SK-N-SH (cell line): ENCODE results near the gene VPS16.

Experiments
- ELF1 ChIP-seq: IDR thresholded peaks from 2 replicates; pipeline ENCODE4 v1.4.0; 2012
- EZH2phosphoT487 ChIP-seq: fragments of 200-600 bp; sonication (generic); IDR thresholded peaks from 2 replicates; pipeline ENCODE4 v1.6.1; 2017; ENCODE audit warnings: low read depth, mixed run types, mild to moderate bottlenecking, antibody characterized with exemption, moderate library complexity, borderline replicate concordance
- FOSL2 ChIP-seq: IDR thresholded peaks from 2 replicates; pipeline ENCODE4 v1.4.0; 2012; ENCODE audit warnings: low read depth, mild to moderate bottlenecking, moderate library complexity, borderline replicate concordance
- GABPA ChIP-seq: IDR thresholded peaks from 2 replicates; pipeline ENCODE4 v1.4.0; 2012; ENCODE audit warnings: low read depth, mild to moderate bottlenecking
- POLR2AphosphoS5 ChIP-seq: IDR thresholded peaks from 2 replicates; pipeline ENCODE4 v1.6.1; 2012; ENCODE audit warnings: low read depth, low read length
- TF ChIP-seq, protein P1 (sequence below): fragments of 200-600 bp; sonication (generic); IDR thresholded peaks from 2 replicates; pipeline ENCODE4 v1.6.1; 2017; ENCODE audit warnings: antibody characterized with exemption, mild to moderate bottlenecking, moderate library complexity

DNA sequence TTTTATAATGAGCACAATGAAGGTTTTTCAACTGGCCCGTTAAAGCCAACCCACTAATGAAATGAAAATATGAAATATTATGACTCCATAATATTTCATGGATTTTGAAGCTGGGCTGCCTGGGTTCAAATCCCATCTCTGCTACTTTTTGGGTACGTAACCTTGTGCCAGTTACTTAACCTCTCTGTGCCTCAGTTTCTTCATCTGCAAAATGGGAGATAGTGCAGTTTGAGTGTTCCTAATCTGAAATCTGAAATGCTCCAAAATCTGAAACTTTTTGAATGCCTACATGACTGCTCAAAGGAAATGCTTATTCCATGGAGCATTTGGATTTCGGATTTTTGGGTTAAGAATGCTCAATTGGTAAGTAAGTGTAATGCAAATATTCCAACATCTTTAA is 62.3 kb downstream of the VPS16 start:
- TF ChIP-seq, protein P1, sequence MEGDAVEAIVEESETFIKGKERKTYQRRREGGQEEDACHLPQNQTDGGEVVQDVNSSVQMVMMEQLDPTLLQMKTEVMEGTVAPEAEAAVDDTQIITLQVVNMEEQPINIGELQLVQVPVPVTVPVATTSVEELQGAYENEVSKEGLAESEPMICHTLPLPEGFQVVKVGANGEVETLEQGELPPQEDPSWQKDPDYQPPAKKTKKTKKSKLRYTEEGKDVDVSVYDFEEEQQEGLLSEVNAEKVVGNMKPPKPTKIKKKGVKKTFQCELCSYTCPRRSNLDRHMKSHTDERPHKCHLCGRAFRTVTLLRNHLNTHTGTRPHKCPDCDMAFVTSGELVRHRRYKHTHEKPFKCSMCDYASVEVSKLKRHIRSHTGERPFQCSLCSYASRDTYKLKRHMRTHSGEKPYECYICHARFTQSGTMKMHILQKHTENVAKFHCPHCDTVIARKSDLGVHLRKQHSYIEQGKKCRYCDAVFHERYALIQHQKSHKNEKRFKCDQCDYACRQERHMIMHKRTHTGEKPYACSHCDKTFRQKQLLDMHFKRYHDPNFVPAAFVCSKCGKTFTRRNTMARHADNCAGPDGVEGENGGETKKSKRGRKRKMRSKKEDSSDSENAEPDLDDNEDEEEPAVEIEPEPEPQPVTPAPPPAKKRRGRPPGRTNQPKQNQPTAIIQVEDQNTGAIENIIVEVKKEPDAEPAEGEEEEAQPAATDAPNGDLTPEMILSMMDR, result no peak
- TF ChIP-seq POLR2AphosphoS5 (no peak), FOSL2 (no peak), GABPA (no peak), ELF1 (no peak), EZH2phosphoT487 (no peak)
